DOHH2 (cell line): ENCODE measurements around the gene AMBRA1.

Source experiments
- EZH2phosphoT487 ChIP-seq: fragments of 200-600 bp; sonication (generic); IDR thresholded peaks from 2 replicates; pipeline ENCODE4 v1.6.1; 2017; ENCODE audit warnings: borderline replicate concordance, mild to moderate bottlenecking, antibody characterized with exemption, low read length, moderate library complexity, mixed read lengths
- TF ChIP-seq, protein P1 (sequence below): fragments of 200-600 bp; sonication (generic); IDR thresholded peaks from one replicate; pipeline ENCODE4 v1.5.1; 2014; ENCODE audit warnings: antibody characterized with exemption, mild to moderate bottlenecking, low read depth, low read length; ENCODE audit not compliant: poor library complexity, severe bottlenecking

GRCh38 chr11:46588131-46588530, 5.7 kb downstream of the AMBRA1 start:
- TF ChIP-seq, protein P1, sequence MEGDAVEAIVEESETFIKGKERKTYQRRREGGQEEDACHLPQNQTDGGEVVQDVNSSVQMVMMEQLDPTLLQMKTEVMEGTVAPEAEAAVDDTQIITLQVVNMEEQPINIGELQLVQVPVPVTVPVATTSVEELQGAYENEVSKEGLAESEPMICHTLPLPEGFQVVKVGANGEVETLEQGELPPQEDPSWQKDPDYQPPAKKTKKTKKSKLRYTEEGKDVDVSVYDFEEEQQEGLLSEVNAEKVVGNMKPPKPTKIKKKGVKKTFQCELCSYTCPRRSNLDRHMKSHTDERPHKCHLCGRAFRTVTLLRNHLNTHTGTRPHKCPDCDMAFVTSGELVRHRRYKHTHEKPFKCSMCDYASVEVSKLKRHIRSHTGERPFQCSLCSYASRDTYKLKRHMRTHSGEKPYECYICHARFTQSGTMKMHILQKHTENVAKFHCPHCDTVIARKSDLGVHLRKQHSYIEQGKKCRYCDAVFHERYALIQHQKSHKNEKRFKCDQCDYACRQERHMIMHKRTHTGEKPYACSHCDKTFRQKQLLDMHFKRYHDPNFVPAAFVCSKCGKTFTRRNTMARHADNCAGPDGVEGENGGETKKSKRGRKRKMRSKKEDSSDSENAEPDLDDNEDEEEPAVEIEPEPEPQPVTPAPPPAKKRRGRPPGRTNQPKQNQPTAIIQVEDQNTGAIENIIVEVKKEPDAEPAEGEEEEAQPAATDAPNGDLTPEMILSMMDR = no peak
- TF ChIP-seq EZH2phosphoT487 = no peak
